GM21825 (cell line): Measurements from ENCODE around the gene CELA3B.
A peak's percentile ranks its signal among the peaks of the same experiment; 100 is the strongest.
"Not testable (repeated sequence)": the region's sequence is repeated elsewhere in the genome, so short reads cannot be mapped to it uniquely, and the experiment has no call there.

Source experiments
- ATAC-seq: cut with Tn5 transposase; IDR thresholded peaks from one replicate; pipeline ENCODE4 v1.9.1; 2021; ENCODE audit warnings: mild to moderate bottlenecking, moderate library complexity; ENCODE audit not compliant: unreplicated experiment

The CELA3B gene

DNA sequence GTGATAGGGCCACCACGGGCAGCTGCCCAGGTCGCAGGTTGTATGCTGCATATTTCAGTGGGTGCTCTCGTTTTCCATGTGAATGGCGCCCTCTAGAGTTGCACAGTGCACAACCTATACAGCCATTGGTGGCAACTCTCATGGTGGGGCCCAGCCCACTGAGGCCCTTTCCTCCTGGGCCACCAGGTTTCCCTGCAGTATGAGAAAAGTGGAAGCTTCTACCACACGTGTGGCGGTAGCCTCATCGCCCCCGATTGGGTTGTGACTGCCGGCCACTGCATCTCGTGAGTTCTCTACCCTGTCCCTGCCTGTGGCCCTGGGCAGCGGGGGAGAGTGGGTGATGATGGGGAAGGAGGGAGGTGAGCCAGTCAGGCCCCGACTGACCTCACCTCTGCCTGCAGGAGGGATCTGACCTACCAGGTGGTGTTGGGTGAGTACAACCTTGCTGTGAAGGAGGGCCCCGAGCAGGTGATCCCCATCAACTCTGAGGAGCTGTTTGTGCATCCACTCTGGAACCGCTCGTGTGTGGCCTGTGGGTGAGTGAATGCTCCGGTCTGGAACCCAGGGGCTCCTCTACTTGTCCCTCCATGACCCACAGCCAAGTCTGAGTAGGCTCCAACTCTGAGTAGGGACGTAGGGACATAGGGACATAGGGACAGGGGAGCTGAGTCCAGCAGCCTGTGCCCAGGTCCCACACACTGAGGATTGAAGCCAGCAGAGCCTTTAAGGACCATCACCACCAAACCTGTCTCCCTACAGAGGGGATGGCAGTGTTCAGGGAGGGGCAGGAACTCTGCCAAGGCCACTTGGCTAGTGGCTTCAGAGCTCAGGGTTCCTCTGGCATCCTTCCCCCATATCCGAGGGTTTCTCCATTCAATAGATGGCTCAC, 28.7 kb downstream of the CELA3B start:
- ATAC-seq = not testable (repeated sequence)

DNA sequence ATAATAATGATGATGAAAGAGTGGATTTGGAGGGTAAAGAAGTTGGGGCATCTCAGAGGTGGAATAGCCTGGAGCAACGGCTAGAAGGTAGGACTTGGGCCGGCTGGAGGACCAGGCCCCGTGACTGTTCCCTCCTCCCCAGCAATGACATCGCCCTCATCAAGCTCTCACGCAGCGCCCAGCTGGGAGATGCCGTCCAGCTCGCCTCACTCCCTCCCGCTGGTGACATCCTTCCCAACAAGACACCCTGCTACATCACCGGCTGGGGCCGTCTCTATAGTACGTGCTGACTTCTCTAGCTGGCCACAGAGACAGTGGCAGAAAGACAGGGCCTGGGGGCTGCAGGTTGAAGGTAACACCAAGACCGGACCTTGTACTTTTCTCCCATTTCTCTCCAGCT, 29.9 kb downstream of the CELA3B start:
- ATAC-seq = not testable (repeated sequence)

GRCh38 chr1:22007262-22007661, 30.4 kb downstream of the CELA3B start:
- not testable (repeated sequence) for ATAC-seq

DNA sequence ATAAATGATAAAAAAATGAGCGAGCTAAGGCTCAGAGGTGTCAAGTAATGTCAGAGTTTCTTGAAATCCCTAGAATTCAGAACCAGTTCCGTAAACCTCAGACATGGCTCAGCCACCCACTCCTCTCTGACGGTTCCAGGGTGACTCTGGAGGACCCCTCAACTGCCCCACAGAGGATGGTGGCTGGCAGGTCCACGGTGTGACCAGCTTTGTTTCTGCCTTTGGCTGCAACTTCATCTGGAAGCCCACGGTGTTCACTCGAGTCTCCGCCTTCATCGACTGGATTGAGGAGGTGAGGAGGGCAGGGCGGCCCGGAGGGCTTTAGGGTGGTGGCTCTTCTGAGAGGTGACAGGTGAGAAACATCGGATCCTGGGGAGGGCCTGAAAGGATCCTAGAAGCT, 32.7 kb downstream of the CELA3B start:
- ATAC-seq = not testable (repeated sequence)

GRCh38 chr1:22012752-22013151, 35.9 kb downstream of the CELA3B start:
- ATAC-seq = not testable (repeated sequence)

DNA sequence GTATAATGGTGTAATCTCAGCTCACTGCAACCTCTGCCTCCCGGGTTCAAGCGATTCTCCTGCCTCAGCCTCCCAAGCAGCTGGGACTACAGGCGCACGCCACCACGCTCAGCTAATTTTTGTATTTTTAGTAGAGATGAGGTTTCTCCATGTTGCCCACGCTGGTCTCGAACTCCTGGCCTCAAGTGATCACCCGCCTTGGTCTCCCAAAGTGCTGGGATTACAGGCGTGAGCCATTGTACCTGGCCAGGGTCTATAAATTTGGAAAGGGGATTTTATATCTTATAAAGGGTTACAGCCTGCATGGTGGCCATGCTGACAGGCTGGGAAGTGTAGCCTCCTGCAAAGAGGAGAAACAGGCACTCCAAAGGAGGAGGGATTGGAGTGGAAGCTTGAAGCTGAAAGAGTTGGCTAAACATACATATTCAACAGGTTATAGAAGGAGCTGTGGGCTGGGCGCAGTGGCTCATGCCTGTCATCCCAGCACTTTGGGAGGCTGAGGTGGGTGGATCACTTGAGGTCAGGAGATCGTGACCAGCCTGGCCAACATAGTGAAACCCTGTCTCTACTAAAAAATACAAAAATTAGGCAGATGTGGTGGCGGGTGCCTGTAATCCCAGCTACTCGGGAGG, 37.9 kb downstream of the CELA3B start:
- not testable (repeated sequence) for ATAC-seq

GRCh38 chr1:22018583-22019559, 42.0 kb downstream of the CELA3B start:
- ATAC-seq = no peak

DNA sequence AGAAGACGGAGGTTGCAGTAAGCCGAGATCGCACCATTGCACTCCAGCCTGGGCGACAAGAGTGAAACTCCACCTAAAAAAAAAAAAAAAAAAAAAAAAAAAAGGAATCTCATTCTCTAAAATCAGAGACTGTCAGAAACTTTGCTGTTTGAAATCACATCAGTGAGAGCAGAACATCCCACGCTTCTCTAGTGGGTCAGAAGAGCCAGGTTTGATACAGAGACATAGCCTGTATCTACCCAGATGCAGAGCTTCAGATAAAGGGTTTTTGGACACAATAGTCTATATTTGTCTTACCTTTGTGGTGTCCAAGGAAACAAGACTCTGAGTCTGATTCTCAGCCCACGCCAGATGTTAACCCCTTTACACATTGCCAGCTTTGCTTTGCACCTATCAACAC, 44.2 kb downstream of the CELA3B start:
- no peak for ATAC-seq

DNA sequence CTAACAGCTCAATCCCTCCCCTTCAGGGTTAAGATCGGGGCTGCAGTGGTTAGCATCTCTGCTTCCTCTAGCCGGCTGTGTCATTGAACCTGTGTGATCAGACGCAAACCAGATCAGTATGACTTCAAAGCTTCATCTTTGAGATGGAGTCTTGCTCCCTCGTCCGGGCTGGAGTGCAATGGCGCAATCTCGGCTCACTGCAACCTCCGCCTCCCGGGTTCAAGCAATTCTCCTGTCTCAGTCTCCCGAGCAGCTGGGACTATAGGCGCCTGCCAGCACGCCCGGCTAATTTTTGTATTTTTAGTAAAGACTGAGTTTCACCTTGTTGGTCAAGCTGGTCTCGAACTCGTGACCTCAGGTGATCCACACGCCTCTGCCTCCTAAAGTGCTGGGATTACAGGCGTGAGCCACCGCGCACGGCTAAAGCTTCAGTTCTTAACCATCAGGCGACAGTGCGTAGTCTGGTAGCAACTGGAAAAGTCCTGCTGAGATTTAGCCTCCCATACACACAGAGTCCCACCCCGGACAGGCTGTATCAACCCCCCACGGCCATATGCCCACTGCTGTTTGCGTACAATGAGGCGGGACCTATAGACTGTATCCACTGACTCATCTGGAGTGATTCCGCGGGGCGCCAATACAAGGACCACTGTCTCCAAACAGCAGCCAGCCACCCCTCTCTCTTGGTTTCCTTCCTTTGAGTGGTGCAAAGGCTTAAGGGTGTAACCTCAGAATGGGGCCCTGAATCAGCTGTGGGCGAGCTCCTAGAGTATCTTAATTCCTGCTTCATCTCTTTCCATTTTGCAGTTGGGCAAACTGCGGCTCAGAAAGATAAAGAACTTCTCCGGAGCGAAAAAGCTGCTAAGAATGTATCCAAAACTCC, 47.9 kb downstream of the CELA3B start:
- peak; percentile 41 for ATAC-seq

DNA sequence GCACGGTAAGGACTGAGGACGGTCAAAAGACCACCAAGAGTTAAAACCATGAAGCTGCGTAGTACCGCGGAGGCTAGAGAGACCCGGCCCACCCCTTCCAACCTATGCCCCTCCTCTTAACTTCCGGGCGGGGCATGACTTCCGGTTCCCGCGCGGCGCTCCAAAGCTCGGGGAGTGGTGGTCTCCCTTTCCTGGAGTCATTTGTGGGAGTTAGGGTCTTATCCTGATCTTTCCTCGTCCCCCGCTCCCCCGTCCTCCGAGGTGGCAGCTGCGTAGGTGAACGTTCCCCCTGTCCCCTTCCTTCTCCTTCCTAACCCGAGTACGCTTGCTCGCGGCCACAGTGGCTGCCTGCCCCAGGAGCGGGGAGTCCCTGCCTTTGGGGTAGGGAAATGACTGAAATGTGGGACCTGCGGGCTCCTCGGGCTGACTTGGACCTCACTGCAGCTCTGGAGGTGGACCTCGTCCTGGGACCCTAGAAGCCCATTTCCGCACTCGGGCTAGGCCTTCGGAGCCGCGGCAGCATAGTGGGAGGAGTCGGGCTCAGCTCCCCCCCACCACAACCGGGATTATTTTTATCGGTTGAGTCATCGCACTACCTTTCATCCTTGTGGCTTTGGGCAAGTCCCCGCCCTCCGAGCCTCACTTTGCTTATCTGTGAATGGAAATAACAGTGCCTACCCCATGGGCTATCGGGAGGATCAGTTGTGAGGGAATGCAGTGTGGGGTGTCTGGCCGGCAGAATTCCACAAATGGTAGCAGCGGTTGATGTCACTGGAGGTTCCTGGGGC, 48.7 kb downstream of the CELA3B start:
- ATAC-seq = peak; percentile 70

- ATAC-seq = no peak
Measured at GRCh38 chr1:22026924-22027289, 50.1 kb downstream of the CELA3B start.

- ATAC-seq = no peak
Measured at GRCh38 chr1:22030057-22030456, 53.2 kb downstream of the CELA3B start.

DNA sequence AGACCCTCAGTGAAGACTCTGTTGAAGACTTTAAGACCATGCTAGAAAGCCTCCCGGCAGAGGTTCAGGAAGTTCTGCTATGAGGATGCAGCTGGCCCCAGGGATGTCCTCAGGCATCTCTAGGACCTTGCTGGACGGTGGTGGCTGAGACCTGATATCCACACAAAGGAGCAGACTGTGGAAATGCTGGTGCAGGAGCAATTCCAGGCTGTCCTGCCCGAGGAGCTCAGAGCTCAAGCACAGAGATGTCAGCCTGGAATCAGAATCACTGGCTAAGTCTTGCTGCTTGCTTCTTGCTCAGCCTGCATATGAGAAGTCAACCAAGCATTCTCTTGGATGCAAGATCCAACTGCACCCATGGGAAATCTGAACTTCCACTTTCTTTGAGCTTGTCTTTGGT, 53.7 kb downstream of the CELA3B start:
- ATAC-seq = no peak

DNA sequence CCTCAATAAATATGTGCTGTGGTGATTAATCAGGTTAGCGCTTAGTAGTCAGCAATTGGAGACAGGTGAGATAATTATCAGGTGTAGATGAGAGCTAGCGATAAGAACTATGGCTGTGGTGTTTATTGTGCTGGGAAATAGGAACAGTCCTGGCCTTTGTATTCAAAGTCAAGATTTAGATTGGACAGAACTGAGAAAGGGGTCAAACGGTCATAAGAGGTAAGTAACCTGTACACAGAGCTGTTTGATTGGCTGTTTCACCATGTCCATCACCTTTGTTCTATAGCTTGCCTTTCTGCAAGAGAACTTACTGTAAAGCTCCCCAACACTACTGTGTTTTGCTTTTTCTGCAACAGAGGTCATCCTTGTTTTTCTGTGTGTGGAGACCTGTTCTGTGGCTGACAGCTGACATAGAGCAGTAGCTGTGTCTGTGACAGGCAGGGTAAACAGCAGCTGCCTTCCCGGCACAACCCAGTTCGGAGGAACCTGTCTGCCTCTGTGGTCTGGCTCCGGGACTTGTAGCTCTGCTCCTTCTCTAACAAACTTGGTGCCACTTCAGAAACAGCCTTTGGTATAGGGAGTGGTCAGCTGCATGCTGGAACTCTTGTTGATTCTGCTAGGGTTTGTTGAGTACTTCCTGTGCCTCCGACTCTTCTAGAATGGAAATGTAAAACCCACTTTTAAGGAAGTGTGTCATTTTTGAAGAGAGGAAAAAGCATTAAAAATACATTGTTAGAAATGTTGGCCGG, 54.6 kb downstream of the CELA3B start:
- ATAC-seq = no peak

DNA sequence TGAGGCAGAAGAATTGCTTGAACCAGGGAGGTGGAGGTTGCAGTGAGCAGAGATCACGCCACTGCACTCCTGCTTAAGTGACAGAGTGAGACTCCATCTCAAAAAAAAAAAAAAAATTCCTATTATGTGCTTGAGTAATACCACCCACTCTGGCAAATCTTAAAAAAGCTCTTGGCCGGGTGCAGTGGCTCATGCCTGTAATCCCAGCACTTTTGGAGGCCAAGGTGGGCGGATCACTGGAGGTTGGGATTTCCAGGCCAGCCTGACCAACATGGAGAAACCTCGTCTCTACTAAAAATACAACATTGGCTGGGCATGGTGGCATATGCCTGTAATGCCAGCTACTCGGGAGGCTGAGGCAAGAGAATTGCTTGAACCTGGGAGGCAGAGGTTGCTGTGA, 58.0 kb downstream of the CELA3B start:
- ATAC-seq = not testable (repeated sequence)

DNA sequence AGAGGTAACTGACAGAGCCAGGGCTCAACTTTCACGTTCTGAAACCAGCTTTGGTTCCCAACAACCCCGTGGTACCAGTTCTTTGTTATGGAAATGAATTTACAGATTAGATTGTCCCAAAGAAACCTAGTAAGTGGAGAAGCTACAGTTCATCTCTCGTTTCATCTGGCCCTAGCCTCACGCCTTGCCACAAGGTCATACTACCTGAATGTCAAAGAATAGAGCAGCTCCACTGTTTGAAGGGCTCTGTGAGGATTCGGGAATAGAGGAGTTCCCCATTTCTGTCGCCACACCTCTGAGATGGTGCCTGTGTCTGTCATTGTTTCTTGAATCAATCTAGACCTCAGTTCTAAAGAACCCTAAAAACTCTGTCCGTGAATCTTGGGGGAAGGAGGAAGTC, 60.7 kb downstream of the CELA3B start:
- ATAC-seq = no peak

DNA sequence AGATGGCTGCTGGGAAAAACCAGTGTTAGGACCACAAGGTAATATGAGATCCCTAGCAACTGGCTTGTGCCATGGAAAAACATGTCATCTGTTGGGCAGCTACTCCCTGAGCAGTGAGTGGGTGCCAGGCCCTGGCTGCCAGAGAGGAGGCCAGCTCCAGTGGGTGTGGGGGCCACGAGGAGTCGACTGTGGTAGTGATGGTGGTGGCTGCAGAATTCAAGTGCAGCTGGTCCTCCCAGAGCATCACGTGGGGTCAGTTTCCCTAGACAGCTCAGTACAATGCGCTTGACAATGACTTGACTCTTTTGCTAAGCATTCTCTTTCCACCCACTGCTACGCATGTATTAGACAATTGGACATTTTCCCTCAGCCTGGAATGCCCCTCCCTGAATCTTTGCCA, 61.2 kb downstream of the CELA3B start:
- ATAC-seq = no peak
